Heart left ventricle (tissue), 13 donors: ENCODE measurements around the gene LSM12.

Experiments used
- POLR2A ChIP-seq, 2 donors: fragments of 450-650 bp; IDR thresholded peaks; one replicate each; pipeline ENCODE4 v1.6.1; 2017; ENCODE audit warnings: antibody characterized with exemption in 2 of 2, mild to moderate bottlenecking in 2 of 2, moderate library complexity in 2 of 2
- TF ChIP-seq, protein P1 (sequence below), 12 donors: fragments of 200-600 bp; sonication (generic) in 4 of 12; IDR thresholded peaks; one replicate each; pipeline versions ENCODE4 v1.5.0 to v1.8.0; 2018 to 2022; ENCODE audit warnings: antibody characterized with exemption in 12 of 12, mild to moderate bottlenecking in 5 of 12
- donor health status: ischemic (EF 13 %, LVEDD 7.1; RV severe dilation, severe dysfunction).
- donor health status: DM: no; HTN: yes; CAD: no.
- donor health status: DM: no; HTN: no; CAD: no.
- donor health status: ischemic (EF 25% LVEDD 6.9; RV normal size, moderate dysfunction).
- donor health status: ischemic (EF 25% LVEDD 5.7; RV mildly dilated, moderate dysfunction).
- donor health status: ischemic (EF 35%, LVEDD 5.7; RV mildly dilated, moderate dysfunction).
- donor health status: nonischemic (EF 11% LVEDD 7.7; RV severe dilation, severe dysfunction).
- donor health status: DM: yes; HTN: yes; CAD: no.
- donor health status: PGD.
- donor health status: ischemic (EF 29% LVEDD 5.4; RV normal size, mild dysfunction).
- donor health status: nonischemic (EF 23%, LVEDD 6.1; RV moderate dilation, normal function).

DNA sequence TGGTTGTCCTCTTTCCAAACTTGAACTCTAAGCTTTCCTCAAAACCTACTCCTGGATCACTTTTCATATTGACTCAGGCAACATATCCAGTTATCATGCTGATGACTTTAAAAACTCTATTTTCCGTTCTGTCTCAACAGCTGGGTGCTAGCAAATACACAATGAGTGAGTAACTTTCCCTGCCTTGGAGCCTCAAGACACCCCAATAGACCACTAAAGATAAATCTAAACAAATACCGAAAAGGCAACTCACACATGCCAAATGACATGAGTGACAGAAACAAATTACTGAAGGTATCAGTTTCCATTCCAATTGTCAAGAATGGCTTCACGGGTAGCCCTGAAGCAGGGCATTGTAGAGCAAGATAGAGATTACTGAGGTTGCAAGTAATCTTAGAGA lies 36.0 kb downstream of the LSM12 start:
- TF ChIP-seq, protein P1, sequence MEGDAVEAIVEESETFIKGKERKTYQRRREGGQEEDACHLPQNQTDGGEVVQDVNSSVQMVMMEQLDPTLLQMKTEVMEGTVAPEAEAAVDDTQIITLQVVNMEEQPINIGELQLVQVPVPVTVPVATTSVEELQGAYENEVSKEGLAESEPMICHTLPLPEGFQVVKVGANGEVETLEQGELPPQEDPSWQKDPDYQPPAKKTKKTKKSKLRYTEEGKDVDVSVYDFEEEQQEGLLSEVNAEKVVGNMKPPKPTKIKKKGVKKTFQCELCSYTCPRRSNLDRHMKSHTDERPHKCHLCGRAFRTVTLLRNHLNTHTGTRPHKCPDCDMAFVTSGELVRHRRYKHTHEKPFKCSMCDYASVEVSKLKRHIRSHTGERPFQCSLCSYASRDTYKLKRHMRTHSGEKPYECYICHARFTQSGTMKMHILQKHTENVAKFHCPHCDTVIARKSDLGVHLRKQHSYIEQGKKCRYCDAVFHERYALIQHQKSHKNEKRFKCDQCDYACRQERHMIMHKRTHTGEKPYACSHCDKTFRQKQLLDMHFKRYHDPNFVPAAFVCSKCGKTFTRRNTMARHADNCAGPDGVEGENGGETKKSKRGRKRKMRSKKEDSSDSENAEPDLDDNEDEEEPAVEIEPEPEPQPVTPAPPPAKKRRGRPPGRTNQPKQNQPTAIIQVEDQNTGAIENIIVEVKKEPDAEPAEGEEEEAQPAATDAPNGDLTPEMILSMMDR (IDR thresholded peaks at IDR 0.05), result no peak
- no peak for TF ChIP-seq POLR2A (IDR thresholded peaks at IDR 0.05)
